HG02970 (cell line): Measurements from ENCODE around the gene ATP8B3.

Source experiments
- ATAC-seq: cut with Tn5 transposase; IDR thresholded peaks from one replicate; pipeline ENCODE4 v1.9.1; 2021; ENCODE audit warnings: mild to moderate bottlenecking, moderate library complexity, moderate number of reproducible peaks; ENCODE audit not compliant: unreplicated experiment, low FRiP score

ATP8B3 gene

DNA sequence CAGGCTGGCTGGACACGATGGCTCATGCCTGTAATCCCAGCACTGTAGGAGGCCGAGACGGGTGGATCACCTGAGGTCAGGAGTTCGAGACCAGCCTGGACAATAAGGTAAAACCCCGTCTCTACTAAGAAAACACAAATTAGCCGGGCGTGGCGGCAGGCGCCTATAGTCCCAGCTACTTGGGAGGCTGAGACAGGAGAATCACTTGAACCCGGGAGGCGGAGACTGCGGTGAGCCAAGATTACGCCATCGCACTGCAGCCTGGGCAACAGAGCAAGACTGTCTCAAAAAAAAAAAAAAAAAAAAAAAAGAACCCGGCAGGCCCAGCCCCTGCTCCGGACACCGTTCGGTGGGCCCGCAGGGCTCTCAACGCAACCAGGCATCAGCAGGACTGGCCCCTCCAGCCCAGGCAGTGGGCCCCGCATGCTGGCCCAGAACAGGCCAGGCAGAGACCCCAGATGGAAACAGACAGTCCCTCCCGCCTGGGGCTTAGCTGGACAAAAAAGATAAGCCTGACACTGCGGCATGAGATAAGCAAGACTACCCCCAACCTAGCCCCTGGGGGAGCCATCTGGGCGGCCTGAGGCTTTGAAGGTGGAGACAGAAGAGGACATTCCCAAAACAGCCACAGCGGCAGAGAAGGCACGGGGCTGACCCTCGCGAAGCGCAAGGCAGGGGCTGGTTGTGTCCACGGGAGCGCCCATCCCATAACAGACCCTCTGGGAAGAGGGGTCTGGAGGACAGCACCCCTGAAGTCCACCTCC, 24.6 kb upstream of the ATP8B3 start:
- no peak for ATAC-seq

DNA sequence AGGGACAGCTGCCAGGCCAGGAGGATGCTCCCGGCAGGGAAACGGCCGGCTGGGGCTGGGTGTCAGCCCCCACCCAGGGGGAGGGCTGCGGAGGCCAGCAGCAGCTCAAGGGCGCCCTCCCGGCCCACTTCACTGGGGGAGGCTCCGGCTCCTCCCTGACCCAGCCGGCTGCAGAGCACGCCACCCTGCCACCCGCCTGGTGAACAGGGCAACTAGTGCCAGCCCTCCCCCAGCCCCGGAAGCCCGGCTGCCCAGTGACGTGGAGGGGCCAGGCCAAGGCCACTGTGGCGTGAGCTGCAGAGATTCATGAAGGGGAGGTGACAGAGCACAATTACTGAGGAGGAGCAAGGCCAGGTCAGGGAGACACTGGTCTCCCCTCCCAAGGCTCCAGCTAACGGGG, 21.5 kb upstream of the ATP8B3 start:
- ATAC-seq: no peak

DNA sequence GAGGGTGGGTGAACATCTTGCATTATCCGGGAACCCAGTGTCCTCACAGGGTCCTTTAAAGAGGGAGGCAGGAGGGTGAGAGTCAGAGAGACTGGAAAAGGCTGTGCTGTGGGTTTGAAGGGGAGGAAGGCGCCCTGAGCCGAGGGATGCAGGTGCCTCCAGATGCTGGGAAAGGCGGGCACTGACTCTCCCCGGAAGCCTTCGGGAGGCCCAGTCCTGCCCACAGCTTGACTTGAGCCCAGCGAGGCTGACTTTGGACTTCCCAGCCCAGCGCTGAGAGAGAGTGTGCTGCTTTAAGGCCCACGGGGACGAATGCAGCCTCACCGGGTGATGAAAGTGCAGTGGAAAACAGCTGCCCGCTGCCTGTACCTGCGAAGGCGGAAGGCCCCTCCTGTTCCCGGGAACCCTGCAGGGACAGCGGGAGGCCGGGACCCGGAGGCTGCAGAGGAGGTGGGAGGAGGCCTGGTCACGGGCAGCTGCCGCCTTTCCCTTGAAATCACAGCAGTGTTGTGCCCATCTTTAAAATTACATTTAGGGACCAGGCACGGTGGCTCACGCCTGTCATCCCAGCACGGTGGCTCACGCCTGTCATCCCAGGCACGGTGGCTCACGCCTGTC, 20.1 kb upstream of the ATP8B3 start:
- no peak for ATAC-seq

DNA sequence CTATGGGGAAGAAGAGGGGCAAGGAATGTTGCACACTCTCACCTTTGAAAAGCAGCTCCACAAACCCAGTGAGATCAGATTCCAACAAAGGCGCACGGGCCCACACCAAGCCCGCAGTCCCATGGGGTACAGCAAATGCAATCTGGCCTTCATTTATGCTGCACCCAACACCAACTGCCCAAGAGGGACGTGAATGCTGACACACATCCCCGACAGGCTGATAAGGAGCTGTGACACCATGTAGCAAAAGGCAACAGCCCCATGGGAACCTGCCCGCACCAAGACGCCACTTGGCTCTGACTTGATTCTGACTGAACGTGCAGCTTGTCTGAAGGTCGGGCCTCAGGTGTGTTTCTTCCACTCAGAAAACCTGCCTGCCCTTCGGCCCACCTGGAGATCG, 18.9 kb upstream of the ATP8B3 start:
- no peak for ATAC-seq

DNA sequence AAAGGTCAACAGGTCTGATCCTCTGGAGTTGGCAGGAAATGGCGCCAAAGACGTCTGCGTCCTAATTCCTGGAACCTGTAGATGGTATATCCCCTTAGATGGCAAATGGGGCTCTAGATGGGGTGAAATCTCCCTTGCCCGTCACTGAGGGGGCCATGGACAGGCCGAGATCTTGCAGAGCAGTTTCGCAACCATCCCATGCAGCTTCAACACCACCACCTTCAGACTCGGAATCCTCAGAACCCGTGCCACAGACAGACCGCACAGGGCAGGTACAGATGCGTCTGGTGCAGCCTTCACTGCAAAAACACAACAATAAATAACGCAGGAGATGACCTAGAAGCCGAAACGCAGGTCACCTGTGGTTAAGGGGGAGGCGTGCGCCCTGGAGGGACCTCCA, 18.5 kb upstream of the ATP8B3 start:
- no peak for ATAC-seq

DNA sequence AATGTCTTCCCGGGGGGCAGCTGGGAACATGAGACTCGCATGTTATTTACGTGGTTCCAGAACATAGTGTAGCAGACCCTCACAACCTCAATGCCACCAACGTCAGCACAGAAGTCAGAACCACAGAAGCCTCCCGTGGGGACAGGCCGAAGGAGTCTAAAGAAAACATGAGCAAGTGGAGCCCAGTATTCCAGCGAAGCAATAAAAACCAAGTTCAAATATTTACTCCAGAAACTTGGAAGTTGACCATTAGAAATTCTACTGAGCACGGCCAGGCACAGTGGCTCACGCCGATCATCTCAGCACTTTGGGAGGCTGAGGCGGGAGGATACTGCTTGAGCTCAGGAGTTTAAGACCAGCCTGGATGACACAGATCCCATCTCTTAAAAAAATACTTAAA, 17.9 kb upstream of the ATP8B3 start:
- no peak for ATAC-seq

DNA sequence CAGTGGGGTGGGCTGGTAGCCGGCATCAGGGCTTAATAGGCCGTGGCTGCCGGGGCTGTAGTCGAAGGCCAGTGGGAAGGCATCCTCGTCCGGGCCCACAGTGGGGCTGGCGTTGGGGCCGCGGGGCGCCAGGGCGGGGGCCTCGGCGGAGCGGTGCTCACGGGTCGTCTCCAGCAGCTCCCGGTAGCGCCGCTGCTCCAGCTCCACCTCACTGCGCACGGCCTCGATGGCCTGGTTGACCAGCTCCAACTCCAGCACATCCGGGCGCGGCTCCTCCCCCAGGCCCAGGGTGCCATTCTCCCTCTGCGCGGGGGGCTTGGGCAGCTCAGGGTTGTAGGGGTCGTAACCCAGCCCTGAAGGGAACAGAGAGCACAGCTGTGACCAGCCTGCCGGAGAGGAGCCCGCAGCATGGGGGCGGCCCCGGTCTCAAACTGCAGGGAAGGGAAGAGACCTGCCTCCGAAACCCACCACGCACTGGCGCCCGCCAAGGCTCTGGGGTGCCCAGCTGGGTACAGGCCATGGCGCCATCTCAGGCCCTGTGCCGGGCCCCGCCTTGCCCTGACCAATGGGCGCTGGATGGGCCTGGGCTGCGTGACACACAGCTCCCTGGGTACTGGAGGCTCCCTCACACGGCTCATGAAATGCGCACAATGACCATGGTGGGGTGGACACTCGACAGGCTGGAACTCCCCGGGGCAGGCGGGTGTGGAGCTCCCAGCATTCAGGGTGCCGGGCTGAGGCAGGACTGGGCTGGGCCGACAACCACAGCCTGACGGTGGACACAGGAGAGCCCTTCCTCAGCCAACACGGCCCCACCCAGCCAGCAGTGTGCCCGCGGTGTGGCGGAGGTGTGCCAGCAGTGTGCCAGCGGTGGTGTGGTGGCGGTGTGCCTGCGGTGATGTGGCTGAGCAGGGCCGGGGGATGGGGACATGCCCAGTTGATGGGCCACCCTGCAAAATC, 16.5 kb upstream of the ATP8B3 start:
- no peak for ATAC-seq

DNA sequence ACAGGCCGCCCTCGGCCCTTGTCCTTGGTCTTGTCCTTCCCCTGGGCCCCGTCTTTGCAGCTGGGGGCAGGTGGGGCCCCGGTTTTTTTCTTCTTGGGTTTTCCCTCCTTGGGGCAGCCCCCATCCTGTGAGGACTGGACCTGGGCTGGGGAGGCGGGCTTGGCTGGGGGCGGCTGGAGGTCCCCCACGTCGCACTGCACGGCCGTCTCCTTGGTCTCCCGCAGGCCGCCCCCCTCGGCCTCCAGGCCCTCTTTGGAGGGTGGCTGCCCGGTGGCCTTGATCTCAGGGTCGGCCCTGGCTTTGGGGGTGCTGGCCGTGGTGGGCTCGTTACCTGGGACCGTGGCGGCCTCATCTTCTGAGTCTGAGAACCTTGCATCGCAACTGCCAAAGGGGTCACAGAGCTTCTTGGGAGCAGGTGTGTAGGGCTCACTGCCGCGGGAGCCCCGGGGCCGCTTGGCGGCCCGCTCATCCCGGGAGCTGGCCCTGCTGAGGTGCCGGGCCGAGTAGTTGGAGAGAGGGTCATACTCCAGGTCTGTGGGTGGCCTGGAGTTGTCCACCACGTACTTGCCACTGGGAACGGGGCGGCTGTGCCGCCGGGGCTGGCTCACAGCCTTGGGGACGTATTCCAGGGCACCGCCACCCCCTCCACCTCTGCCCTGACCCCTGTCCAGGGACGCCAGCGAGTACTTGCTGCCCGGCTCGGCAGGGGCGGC, 15.6 kb upstream of the ATP8B3 start:
- ATAC-seq: no peak

DNA sequence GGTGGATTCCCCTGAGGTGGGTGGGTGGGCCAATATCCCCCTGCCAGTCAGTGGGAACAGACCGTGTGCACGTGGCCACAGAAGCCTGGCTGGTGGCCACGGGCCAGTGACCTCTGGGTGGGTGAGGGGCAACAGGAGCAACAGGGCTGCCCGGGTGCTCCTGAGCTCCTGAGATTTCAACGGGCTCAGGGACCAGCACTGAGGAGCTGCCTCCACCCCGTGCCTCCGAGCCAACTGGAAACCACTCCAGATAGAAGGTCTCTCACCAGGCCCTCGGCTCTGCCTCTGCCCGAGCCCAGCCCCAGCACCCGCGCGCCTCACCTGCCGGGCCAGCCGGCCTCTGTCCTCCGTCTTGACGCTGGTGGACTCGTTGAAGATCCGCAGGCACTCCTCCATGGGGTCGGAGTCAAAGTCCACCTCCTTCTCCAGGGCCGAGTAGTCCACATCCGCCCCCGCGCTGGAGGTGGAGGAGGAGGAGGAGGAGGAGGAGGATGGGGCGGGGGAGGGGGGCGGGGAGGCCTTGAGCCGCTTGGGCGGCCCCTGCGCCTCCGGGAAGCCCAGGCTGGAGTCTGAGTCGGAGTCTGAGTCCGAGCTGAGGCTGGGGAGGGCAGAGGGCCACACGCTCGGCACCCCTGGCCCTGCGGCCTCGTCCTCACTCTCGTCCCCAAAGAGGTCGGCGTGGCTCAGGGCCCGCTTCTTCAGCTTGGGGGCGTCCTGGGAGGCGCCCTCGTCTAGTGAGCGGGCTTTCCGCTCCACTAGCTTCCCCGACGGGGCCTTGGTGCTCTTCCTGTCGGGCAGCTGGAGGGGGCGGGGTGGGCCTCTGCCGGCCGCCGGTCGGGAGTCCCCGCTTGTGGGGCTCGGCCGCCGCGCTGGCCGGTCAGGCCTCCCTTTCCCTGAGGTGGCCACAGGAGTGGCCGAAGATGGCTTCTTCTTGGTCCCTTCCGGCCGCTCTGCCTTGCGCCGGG, 14.8 kb upstream of the ATP8B3 start:
- ATAC-seq: no peak

DNA sequence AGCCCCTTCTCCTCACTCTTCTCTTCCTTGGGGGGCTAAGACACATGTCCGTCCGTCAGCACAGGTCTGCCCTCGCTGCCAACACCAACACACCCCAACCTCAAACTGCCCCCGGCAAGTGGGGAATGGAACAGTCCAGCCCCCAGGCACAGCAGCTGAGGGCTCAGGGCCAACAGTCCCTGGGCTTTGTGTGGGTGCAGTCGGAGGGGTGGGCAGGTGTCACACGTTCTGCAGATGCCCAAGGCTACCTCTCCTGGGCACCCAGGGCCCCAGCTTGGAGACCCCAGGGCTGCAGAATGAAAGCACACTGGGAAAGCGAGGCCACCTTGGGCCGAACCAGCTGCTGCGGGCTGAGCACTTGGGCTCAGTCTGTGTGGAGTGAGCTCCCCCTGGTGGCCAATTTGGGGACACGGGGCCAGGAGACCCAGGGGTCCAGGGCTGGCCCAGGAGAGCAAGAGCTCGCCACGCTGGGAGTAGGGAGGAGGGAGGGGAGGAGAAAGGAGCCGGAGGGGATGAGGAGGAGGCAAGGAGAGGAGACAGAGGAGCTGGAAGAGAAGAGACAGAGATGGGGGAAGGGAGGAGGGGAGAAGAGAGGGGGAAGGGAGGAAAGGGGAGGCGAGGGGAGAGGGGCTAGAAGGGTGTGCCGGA, 14.0 kb upstream of the ATP8B3 start:
- no peak for ATAC-seq

DNA sequence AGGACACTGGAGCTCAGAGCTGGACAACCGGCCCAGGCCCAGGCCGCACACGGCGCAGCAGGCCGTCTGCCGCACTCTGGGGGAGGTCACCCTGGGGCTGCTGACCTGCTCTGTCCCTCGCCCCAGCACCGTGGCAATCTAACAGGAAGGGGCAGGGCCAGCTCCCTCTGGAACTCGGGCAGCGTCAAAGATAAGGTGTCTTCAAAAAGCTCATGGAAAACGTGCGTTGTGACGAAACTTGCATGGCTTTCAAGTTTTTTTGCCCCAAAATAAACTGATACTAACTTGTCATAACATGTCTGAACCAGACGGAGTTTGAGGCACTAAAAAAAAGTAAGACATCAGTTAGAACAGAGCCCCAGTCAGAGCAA, 12.2 kb upstream of the ATP8B3 start:
- no peak for ATAC-seq

DNA sequence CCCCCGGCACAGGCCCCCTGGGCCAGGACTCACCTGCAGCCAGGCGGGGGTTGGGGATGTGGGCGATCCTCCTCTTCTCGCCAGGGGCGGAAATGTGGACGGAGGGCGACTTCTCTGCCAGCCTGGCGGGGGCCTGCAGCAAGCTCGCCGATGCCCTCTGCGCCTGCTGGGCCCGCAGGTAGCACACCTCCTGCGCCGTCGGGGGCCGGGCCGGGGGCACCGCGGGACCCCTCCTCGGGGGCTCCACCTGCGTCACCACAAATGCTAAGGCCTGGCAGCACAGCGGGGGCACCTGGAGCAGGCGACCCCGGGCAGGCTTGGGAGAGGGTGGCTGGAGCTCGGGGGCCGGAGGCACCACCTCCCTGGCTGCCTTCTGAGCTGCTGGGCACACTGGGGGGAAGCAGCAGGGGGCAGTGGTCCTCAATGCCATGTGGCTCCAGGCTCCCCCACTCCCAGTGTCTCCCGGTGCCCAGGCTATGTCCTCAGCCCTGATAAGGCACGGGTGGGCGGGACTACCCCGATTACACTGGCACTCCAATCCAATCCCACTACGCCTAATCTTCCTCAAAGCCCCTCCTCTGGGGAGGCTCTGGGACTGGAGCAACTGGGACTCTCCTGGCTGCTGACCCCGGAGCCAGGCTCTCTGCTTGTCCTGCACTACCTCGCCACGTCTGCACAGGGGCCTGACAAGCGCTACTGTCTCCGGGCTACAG, 11.6 kb upstream of the ATP8B3 start:
- ATAC-seq: no peak

DNA sequence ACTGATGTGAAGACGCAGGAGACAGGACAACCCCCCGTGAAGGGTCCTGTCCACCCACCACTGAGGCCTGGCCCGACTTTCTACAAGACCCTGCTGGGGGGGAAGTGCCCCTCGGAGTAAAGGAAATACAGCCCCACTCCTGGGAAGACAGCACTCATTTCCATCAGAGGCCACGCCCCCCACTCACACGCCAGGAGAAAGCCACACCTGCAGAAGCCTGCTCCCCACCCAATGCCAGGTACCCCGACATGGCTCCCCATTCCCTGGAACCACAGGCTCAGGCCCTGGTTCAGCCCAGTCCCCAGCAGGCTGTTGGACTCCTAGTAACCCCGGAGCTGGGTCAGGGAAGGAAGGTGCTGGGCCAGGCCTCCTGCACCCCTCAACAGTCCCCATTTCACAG, 10.9 kb upstream of the ATP8B3 start:
- ATAC-seq: no peak

DNA sequence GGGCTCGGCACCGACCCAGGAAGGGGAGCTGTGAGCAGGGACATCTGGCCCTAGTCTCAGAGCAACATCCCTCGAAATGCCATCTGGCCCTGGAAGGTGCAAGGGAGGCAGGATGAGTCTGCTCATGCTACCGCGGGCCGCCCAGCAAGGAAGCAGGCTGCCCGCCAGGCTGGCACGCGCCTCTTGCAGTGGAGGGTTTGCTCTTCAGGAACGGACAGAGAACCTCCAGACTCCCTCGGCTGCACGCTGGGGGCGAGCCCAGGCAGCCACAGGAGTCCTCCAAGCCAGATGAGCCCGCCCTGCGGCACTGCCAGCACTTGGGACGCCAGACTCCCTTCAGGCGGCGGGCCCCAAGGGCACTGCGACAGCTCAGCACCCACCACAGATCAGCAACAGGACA, 10.1 kb upstream of the ATP8B3 start:
- ATAC-seq: no peak

DNA sequence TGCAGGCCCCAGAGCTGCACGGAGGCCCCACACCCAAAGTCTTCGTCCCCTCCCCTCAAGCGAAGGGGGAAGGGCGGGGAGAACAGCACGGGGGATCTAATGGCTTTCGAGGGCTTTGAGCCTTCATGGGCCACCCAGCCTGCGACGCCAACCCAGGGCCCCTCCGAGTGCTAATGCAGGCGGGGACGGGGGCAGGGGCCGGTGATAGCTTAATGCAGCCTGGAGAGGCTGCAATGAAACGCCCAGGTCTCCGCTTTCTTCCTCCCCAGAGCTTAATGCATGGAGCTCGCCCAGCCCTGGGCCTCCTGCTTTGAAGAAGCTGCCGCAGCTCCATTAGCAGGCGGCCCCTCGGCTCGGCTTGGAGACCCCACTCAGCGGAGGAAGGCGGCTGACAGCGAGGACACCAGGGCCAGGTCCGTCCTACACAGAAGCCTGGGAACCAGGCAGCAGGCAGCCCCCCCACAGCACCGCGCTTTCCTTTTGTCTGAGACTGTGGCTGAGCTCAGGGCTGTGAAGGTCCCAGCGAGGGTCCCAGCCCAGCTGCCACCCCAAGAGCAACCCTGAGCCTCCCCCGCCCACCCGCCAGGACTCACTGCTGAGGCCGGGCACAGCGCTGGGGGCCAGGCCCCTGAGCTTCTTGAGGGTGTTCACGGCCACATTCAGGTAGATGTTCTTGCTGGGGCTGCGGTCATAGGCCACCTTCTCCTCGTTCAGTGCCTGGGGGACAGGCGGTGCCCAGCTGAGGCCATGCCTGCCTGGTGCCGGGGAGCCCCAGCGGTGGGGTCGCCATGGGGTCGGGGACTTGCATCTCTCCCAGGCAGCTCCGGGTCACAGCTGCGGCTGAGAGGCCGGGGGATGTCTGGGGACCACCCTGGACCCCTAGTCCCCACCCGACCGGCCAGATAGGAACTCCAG, 7.5 kb upstream of the ATP8B3 start:
- ATAC-seq: no peak

DNA sequence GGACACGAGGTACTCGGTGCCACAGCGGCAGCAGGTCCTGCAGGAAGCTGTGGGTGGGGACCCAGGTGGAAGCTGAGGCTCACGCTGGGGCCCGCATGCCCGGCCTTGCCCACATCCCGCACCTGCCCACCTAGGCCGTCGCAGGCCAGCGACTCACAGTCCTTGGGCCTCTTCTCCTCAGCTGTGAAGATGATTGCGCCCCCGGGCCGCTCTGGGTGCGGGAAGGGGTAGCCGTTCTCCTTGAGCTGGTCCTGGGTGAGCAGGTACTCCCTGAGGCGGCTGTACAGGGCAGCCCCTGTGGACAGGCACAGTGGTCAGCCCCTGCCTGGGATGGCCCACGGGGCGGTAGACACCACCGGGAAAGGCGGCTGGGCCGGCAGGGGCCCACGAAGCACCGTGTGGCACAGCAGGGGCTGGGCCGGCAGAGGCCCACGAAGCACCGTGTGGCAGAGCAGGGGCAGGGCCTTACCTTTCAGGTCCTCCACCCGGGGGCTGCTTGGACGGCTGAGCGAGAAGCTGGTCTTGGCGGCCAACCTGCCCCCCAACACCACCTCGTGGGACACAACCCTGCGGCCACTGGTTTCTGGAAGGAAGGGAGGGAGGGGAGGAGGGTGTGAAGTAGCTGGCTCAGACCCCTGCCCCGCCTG, 6.6 kb upstream of the ATP8B3 start:
- no peak for ATAC-seq
